Activated T-helper 17 cell treated with anti-CD3 and anti-CD28 coated beads, Interleukin-2, amount 50 U/mL, for 72 hours (primary cell): ENCODE results near the gene SLC22A23. TPM values are rescaled to one million over a fixed set of nuclear protein-coding genes. Genes with fewer than 3 reads are reported as not detected.
"Not testable (repeated sequence)": the region's sequence is repeated elsewhere in the genome, so short reads cannot be mapped to it uniquely, and the experiment has no call there.

Experiments used
- ATAC-seq: fragments of 150-1000 bp; cut with Tn5 transposase; replicated peaks from 2 replicates; pipeline ENCODE4 v1.10.0; 2021; ENCODE audit warnings: mild to moderate bottlenecking, moderate library complexity
- H3K27ac Mint-ChIP-seq: one replicate; pipeline ENCODE4 v1.8.0; 2022; ENCODE audit warnings: mixed read lengths
- H3K27me3 Mint-ChIP-seq: one replicate; pipeline ENCODE4 v1.8.0; 2022; ENCODE audit warnings: mixed read lengths
- H3K36me3 Mint-ChIP-seq: one replicate; pipeline ENCODE4 v1.8.0; 2022; ENCODE audit warnings: low read depth, mild to moderate bottlenecking, mixed read lengths
- H3K4me1 Mint-ChIP-seq: one replicate; pipeline ENCODE4 v1.8.0; 2022; ENCODE audit warnings: mixed read lengths
- H3K4me3 Mint-ChIP-seq: one replicate; pipeline ENCODE4 v1.8.0; 2022; ENCODE audit warnings: mild to moderate bottlenecking, mixed read lengths
- H3K9me3 Mint-ChIP-seq: one replicate; pipeline ENCODE4 v1.8.0; 2022; ENCODE audit warnings: mixed read lengths
- total RNA-seq, 2 donors: library from RNA; stranded (reverse); gene quantifications; one replicate each; pipeline ENCODE4 v1.2.3, GENCODE V29; 2022

The SLC22A23 gene
- total RNA-seq, 2 donors from 2014 or later = 0.13 to 0.45 TPM

GRCh38 chr6:3389390-3390167, 67.3 kb downstream of the SLC22A23 start:
- Mint-ChIP-seq H3K27me3 (no peaks in the 10 kb centered on the region), H3K4me1 (no peaks in the 10 kb centered on the region), H3K4me3 (no peak overlapping the region), H3K36me3 (no peaks in the 10 kb centered on the region), H3K27ac (no peak overlapping the region), H3K9me3 (no peaks in the 10 kb centered on the region)
- ATAC-seq = no peak

- no peaks in the 10 kb centered on the region for H3K4me1 Mint-ChIP-seq
- no peak overlapping the region for H3K27ac Mint-ChIP-seq
- no peak overlapping the region for H3K4me3 Mint-ChIP-seq
- no peak for ATAC-seq
- H3K36me3 Mint-ChIP-seq = no peaks in the 10 kb centered on the region
- H3K27me3 Mint-ChIP-seq = no peaks in the 10 kb centered on the region
- no peaks in the 10 kb centered on the region for H3K9me3 Mint-ChIP-seq
Measured at GRCh38 chr6:3388786-3389185, 68.1 kb downstream of the SLC22A23 start.

- Mint-ChIP-seq H3K9me3 (no peaks in the 10 kb centered on the region), H3K27me3 (no peaks in the 10 kb centered on the region), H3K27ac (no peak overlapping the region), H3K4me3 (no peak overlapping the region), H3K36me3 (no peaks in the 10 kb centered on the region), H3K4me1 (no peaks in the 10 kb centered on the region)
- no peak for ATAC-seq
Measured at GRCh38 chr6:3386374-3386857, 70.4 kb downstream of the SLC22A23 start.

GRCh38 chr6:3385660-3386151, 71.1 kb downstream of the SLC22A23 start:
- no peak overlapping the region for H3K4me3 Mint-ChIP-seq
- H3K4me1 Mint-ChIP-seq = no peaks in the 10 kb centered on the region
- no peaks in the 10 kb centered on the region for H3K36me3 Mint-ChIP-seq
- H3K9me3 Mint-ChIP-seq = no peaks in the 10 kb centered on the region
- ATAC-seq = no peak
- no peak overlapping the region for H3K27ac Mint-ChIP-seq
- H3K27me3 Mint-ChIP-seq = no peaks in the 10 kb centered on the region

- not testable (repeated sequence) for H3K27me3 Mint-ChIP-seq, H3K9me3 Mint-ChIP-seq, ATAC-seq, H3K36me3 Mint-ChIP-seq, H3K27ac Mint-ChIP-seq, H3K4me1 Mint-ChIP-seq, H3K4me3 Mint-ChIP-seq
Measured at GRCh38 chr6:3385181-3385580, 71.7 kb downstream of the SLC22A23 start.

GRCh38 chr6:3384241-3385143, 72.4 kb downstream of the SLC22A23 start:
- H3K9me3 Mint-ChIP-seq = no peaks in the 10 kb centered on the region
- no peaks in the 10 kb centered on the region for H3K36me3 Mint-ChIP-seq
- H3K27ac Mint-ChIP-seq = no peak overlapping the region
- H3K4me3 Mint-ChIP-seq = no peak overlapping the region
- H3K27me3 Mint-ChIP-seq = no peaks in the 10 kb centered on the region
- no peaks in the 10 kb centered on the region for H3K4me1 Mint-ChIP-seq
- ATAC-seq = no peak

- H3K4me1 Mint-ChIP-seq = no peaks in the 10 kb centered on the region
- H3K27ac Mint-ChIP-seq = no peak overlapping the region
- H3K27me3 Mint-ChIP-seq = no peaks in the 10 kb centered on the region
- no peak overlapping the region for H3K4me3 Mint-ChIP-seq
- no peak for ATAC-seq
- H3K9me3 Mint-ChIP-seq = no peaks in the 10 kb centered on the region
- no peaks in the 10 kb centered on the region for H3K36me3 Mint-ChIP-seq
Measured at GRCh38 chr6:3383525-3383924, 73.3 kb downstream of the SLC22A23 start.

- no peak overlapping the region for H3K4me3 Mint-ChIP-seq
- H3K36me3 Mint-ChIP-seq = no peaks in the 10 kb centered on the region
- no peak for ATAC-seq
- peaks cover 6% of the 10 kb centered on the region for H3K4me1 Mint-ChIP-seq
- no peaks in the 10 kb centered on the region for H3K27me3 Mint-ChIP-seq
- no peaks in the 10 kb centered on the region for H3K9me3 Mint-ChIP-seq
- H3K27ac Mint-ChIP-seq = no peak overlapping the region
Measured at GRCh38 chr6:3382326-3383279, 74.2 kb downstream of the SLC22A23 start.

GRCh38 chr6:3381233-3381921, 75.5 kb downstream of the SLC22A23 start:
- Mint-ChIP-seq H3K4me3 (no peak overlapping the region), H3K27me3 (no peaks in the 10 kb centered on the region), H3K27ac (no peak overlapping the region), H3K9me3 (no peaks in the 10 kb centered on the region), H3K36me3 (no peaks in the 10 kb centered on the region), H3K4me1 (peaks cover 11% of the 10 kb centered on the region)
- no peak for ATAC-seq

- H3K27me3 Mint-ChIP-seq = no peaks in the 10 kb centered on the region
Measured at GRCh38 chr6:3380344-3381232, 76.3 kb downstream of the SLC22A23 start.

GRCh38 chr6:3379482-3380060, 77.3 kb downstream of the SLC22A23 start:
- Mint-ChIP-seq H3K27ac (no peak overlapping the region), H3K36me3 (no peaks in the 10 kb centered on the region), H3K9me3 (no peaks in the 10 kb centered on the region), H3K27me3 (no peaks in the 10 kb centered on the region), H3K4me3 (no peak overlapping the region), H3K4me1 (peaks cover 11% of the 10 kb centered on the region)
- no peak for ATAC-seq

More at GRCh38 chr6:3380344-3381232, 76.3 kb downstream of the SLC22A23 start:
- Mint-ChIP-seq H3K27ac (no peak overlapping the region), H3K4me1 (peaks cover 11% of the 10 kb centered on the region), H3K36me3 (no peaks in the 10 kb centered on the region), H3K9me3 (no peaks in the 10 kb centered on the region), H3K4me3 (no peak overlapping the region)
- ATAC-seq = no peak

GRCh38 chr6:3378808-3379207, 78.0 kb downstream of the SLC22A23 start:
- H3K4me1 Mint-ChIP-seq = peaks cover 11% of the 10 kb centered on the region
- H3K36me3 Mint-ChIP-seq, ATAC-seq, H3K9me3 Mint-ChIP-seq, H3K27ac Mint-ChIP-seq, H3K27me3 Mint-ChIP-seq, H3K4me3 Mint-ChIP-seq: not testable (repeated sequence)
